GM12874 (cell line): ENCODE data around the gene FGF5.

Experiments used
- TF ChIP-seq, protein P1 (sequence below): IDR thresholded peaks from 2 replicates; pipeline ENCODE4 v1.5.1; 2011; ENCODE audit warnings: low read depth, mild to moderate bottlenecking, control low read depth, low read length, moderate library complexity; ENCODE audit not compliant: insufficient read depth

Gene FGF5

DNA sequence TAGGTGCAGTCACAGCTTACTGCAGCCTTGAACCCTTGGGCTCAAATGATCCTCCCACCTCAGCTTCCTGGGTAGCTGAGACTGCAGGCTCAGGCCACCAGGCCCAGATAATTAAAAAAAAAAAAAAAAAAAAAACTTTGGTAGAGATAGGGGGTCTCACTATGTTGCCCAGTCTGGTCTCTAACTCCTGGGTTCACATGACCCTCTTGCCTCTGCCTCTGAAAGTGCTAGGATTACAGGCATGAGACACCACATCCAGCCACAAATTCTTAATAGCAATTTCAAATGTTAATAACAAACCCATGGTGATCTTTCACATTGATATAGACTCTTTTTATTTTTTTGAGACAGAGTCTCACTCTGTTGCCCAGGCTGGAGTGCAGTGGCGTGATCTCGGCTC is 12.3 kb upstream of the FGF5 start:
- TF ChIP-seq, protein P1, sequence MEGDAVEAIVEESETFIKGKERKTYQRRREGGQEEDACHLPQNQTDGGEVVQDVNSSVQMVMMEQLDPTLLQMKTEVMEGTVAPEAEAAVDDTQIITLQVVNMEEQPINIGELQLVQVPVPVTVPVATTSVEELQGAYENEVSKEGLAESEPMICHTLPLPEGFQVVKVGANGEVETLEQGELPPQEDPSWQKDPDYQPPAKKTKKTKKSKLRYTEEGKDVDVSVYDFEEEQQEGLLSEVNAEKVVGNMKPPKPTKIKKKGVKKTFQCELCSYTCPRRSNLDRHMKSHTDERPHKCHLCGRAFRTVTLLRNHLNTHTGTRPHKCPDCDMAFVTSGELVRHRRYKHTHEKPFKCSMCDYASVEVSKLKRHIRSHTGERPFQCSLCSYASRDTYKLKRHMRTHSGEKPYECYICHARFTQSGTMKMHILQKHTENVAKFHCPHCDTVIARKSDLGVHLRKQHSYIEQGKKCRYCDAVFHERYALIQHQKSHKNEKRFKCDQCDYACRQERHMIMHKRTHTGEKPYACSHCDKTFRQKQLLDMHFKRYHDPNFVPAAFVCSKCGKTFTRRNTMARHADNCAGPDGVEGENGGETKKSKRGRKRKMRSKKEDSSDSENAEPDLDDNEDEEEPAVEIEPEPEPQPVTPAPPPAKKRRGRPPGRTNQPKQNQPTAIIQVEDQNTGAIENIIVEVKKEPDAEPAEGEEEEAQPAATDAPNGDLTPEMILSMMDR: no peak

DNA sequence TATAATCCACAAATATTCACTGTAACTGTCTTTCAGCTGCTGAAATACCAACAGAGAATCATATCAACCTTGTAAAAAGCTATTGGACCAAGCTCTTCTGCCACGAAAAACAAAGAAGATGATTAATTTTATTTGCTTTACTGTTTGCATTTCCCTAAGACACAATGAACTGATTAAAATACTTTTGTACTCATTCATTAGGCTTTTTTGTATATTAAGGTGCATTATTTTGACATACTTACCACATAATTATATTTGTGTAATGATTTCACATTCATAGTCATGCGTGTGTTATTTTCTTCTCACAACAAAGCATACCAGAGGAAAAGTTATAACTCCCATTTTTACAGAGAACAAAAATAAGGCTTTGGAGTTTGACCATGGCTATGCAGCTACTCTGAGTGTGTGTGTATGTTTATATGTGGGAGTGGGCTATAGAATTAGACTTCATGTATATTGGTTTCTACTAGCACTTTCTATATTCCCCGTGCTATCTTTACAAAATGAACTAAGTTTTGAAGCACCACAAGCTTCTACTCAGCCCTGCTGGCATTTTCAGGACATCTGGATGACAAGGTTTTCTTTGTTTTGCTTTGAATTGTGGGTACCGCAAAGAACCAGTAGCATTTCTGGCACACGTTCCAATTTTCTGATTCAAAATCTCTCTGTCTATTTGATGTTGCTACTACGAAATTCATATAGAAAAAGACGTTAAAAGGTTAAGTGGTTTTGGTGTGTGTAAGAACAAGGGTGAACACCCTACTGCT is 11.0 kb upstream of the FGF5 start:
- TF ChIP-seq, protein P1: no peak

DNA sequence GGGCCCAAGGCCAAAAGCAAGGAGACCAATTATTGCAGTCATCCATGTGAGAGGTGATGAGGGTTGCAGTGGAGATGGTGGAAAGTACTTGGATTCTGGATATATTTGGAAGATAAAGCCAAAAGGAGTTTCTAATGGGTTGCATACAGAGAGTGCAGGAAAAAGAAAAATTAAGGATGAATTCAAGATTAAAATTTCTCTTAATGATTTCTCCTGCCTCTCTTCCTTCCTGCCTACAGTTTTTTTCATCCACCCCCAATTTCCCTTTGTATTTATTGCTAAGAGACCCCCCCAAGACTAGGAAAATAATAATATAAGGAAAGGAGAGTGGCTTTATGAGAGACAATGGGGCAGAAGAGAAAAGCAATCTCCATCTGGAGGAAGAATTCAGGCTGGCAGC is 8.6 kb upstream of the FGF5 start:
- TF ChIP-seq, protein P1: no peak

DNA sequence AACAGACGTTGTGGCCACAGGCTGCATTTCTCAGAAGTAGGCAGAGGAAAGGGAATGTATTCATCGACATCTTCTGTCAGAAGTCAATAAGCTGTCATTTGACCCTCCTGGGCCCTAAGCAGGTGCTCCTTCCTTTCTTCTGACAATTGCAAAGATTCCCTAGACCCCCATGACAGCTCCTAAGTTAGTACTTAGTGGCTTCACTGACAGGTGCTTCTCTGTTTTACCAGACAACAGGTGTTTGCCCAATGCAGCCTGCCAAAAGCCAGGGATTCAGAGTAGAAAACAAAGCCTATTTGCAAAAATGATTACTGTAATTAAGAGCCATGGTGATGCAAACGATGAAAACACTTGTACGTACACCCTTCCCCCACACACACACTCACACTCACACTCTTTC is 7.5 kb upstream of the FGF5 start:
- TF ChIP-seq, protein P1: no peak

DNA sequence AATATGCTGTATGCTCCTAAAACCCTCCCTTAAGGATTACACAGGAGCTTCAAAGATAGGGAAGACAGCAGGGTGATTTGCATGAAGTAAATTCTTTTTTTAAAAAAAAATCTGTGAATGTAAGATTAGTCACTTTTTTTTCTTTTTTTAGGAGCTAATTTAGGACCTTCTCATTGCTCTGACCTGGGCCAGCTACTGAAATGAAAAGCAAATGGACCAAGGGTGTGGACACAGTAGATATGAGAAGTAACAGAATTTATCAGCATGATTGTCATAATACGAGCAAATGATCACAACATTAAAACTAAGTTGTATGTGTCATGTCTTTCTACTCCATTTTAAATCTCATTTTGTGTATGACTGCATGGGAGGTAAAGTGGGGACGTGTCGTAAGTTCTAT is 6.6 kb upstream of the FGF5 start:
- TF ChIP-seq, protein P1: no peak

DNA sequence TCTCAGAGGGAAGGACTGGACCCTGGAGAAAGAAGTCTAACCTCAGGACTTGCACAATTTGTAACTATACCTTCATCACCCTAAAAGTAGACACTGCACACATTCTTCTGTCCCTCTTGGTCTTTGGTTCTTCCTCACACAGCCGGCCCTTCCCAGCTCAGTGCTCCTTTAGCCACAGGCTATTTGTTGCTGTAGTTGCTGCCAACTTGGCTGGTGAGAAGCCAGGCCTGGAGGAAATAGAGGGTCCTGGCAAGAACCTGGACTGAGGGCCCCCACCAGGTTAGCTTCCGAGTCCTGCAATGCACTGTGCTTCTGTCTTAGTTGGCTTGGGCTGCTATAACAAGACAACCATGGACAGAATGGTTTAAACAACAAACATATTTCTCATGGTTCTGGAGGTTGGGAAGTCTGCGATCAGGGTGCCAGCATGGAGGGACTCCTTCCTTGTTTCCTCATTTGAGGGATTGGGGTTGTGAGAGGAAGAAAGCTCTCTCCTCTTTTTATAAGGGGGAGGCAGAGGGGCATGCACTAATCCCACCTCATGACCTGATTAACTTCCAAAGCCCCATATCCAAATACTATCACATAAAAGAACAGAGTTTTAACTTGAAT is 4.4 kb upstream of the FGF5 start:
- TF ChIP-seq, protein P1: no peak

DNA sequence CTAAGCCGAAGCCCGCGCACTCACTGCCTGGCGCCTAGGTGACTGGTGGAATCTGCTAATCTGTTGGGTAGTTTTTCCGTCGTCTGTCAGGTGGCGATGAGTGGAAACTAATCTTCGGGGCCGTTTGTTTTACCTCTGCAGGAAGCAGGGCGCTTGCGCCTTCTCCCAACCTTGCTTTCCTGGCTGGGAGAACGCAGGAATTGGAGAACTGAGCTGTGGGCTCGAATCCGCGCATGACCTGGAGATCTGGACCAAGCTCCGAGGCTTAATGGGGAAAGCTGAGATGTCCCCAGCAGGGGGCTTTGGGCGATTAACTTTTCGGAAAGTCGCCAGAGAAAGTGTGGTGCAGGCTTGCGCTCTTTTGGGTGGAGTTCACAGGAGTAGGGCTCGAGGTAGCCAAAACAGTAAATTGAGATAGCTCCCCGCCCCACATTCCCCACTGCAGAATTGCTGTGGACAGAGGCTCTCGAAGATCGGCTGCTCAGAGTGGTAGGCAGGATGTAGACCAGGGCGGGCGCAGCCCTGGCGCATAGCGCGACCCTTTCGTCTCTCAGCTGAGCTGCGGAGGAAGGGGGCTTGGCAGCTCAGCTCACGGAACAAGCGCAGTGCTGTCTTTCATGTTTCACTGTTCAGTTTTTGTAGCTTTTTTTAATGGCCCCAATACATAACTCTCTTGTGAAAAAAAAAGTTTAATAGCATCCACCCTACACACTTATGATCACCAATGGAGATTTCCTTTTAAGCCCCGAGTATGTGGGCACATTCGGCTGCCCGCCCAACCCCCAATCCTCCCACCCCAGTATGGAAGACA is 2.7 kb upstream of the FGF5 start:
- TF ChIP-seq, protein P1: no peak
